HG03565 (cell line): Measurements from ENCODE around the gene WIZ.
A peak's percentile ranks its signal among the peaks of the same experiment; 100 is the strongest.

Experiments used
- ATAC-seq: cut with Tn5 transposase; IDR thresholded peaks from one replicate; pipeline ENCODE4 v1.9.1; 2021; ENCODE audit warnings: mild to moderate bottlenecking, moderate library complexity; ENCODE audit not compliant: unreplicated experiment

Gene WIZ

GRCh38 chr19:15430526-15431120 lies 19.1 kb downstream of the WIZ start:
- ATAC-seq: no peak

DNA sequence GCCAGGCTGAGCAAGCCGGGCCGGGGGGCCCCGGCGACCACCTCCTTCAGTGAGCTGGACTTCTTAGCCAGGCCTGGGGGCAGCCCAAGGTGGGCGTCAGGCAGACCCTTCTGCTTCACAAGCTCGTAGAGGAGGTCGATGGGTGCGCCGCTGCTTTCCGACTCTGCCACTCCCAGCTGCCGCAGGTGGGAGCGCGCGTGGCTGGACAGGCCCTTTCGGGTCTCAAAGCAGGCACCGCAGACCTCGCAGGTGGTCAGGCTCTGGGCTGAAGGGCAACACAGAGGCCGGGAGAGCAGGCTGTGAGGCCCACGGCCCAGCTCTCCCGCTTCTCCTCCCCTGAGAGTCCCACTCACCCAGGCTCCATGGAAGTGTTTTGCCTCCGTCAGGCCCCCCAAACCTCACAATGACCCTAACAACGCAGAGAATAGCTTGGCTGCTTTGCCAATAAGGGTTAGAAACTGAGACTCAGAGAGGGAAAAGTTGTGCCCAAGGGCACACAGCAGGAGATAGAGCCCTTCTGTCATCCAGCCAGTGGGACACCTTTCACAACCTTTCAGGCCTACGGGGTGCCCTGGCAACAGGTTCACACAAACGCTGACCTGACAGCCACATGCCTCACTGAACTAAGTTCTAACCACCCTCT lies 19.8 kb downstream of the WIZ start:
- no peak for ATAC-seq

- no peak for ATAC-seq
Measured at GRCh38 chr19:15428956-15429824, 20.6 kb downstream of the WIZ start.

DNA sequence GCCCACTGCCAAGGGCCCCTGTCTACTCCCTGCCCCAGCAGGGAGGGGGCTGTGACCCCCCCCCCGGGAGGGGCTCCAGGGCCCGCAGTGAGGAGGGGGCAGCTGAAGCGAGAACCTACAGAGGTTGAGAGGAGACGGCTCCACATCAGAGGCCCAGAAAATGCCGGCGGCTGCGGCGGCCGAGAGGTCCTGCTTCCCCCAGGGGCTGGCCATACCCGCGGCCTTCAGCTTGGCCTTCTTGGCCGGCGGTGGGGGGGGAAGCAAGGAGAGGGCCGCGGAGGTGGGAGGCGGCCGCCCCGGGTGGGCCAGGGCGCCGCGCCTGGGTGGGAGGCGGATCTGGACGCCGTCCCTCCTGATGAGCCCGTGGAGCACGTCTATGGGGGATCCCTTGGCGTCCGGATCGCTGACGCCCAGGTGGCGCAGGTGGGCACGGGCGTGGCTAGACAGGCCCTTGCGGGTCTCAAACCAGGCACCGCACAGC lies 21.7 kb downstream of the WIZ start:
- ATAC-seq: no peak

DNA sequence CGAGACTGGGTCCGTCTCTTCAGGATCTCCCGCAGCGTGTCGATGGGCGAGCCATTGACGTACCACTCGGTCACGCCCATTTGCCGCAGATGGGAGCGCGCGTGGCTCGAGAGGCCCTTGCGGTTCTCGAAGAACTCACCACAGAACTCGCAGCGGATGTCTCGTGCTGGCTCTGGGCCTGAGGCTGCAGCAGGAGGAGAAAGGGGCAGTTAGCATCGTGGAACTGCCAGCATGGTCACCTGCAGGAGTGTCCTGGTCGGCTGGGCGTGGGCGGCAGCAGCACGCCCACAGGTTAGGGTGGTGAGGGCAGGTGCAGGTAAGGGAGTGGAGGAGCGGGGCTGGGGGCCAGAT lies 22.4 kb downstream of the WIZ start:
- ATAC-seq: no peak

DNA sequence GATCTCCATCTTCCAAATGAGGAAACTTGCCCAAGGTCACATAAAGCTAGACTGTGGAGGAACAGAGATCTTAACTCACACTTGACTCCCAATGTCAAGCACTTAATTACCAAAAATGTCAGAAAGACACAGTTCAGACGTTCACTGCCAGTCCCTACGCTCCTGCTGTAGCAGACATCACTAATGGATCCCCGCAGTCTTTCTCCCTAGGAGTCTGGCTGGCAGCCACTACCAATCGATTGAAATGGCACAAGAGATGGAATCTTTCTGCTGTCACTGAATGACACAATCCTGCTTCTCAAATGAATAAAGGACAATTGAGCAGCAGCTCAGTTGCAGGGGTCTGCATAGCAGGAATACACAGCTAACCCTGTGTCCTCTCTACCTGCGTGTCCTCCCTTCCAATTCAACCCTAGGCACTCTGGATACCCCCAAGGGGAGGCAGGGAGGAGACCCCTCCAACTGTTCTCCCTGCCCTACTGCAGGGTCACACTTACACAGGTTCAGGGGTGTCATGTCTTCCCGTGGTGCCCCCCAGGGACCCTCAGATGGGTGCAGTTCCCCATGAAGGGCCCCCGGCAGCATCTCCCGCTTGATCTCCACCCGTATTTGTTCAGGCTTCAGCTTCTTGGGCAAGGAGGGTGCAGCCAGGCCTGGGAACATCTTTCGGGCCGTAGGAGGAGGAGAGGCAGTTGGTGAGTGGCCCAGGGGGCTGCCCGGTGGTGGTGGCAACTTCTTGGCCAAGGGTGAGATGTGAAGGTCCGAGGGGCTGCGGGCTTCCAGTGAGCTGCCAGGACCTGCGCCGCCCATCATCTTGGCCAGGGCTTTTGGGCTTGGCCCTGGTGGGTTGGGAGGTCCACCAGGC lies 23.0 kb downstream of the WIZ start:
- ATAC-seq: no peak

- no peak for ATAC-seq
Measured at GRCh38 chr19:15425321-15425950, 24.3 kb downstream of the WIZ start.

- ATAC-seq: no peak
Measured at GRCh38 chr19:15424692-15425272, 25.0 kb downstream of the WIZ start.

- ATAC-seq: no peak
Measured at GRCh38 chr19:15424121-15424520, 25.6 kb downstream of the WIZ start.

- ATAC-seq: no peak
Measured at GRCh38 chr19:15423130-15423529, 26.6 kb downstream of the WIZ start.

- ATAC-seq: no peak
Measured at GRCh38 chr19:15422296-15423075, 27.3 kb downstream of the WIZ start.

DNA sequence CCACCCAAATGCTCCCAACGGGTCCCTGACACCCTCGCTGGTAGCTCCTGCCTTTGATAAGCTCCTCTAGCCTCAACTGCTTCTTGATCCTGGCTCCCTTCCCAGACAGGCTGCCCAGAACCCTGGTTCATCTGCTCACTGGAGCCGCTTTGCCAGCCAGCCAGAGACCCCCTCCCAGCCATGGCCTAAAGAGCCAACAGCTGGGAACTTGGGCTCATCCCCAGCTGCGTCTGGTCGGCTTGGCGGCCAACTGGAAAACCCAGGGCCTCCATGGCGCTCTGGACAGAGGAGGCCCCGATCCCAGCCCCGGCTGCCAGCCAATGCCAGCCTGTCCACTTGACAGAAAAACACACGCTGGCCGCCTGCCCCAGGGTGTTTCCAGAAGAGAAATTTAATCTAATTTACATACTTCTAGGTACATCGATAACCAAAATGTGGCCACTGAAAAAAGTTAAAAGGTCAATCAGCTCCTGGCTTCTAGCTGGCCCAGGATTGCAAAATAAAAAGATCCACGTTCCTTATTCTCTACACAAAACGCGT lies 28.0 kb downstream of the WIZ start:
- ATAC-seq: no peak

DNA sequence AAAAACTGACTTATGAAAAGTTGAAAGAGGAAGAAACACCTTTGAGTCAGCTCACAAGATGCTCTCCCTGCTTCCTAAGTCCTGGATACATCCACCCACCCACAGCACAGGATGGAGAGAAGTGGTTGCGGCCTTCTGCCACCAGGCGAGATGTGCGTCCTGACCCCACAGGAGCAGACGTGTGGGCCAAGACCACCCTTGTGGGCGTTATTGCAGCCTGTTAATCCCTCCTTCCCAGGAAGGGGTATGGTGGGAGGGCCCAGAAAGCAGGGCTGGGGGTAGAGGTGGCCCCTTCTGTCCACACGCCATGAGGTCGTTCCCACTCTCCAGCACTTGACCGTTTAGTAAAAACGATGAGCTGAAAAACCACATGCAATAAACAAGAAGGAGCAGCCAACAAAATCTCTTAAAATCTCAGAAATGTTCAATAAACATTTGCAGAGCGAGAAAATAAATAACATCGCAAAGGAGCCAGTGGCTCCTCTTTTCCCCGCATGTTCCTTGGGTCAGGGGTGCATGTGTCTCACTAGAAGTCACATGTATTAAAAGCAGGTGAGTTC lies 28.5 kb downstream of the WIZ start:
- no peak for ATAC-seq

DNA sequence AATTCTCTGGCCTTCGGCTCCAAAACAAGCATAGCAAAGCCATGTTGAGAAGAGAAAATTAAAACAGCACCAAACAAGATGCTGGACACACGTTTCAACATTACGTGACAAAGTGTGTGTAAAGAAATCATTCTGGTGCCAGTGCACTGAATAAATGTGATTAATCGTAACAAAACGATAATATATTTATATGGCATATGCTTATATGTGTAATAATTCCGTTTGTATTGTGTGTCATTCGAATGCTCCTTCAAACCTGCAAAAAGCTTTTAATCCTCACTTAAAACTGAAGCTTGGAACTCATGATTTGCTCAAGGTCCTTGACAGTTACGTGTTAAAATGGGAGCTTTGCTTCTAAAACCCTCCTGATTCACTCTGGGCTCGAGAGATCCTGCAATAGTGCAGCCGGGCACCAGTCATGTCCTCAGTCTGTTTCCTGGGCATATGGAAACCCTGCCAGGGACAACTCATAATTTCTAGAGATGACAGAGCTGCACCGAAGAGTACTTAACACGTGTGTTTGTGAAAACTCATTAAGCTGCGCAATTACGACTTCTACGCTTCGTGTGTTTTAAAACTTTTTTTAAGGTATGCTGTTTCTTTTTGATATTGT lies 30.2 kb downstream of the WIZ start:
- ATAC-seq: no peak

GRCh38 chr19:15418579-15419412 lies 31.0 kb downstream of the WIZ start, which contains the start of gene AKAP8L:
AKAP8L (minus strand) TSS chr19:15418988; CDS start chr19:15418923, 65 bp downstream.
- ATAC-seq: peak; percentile 90

DNA sequence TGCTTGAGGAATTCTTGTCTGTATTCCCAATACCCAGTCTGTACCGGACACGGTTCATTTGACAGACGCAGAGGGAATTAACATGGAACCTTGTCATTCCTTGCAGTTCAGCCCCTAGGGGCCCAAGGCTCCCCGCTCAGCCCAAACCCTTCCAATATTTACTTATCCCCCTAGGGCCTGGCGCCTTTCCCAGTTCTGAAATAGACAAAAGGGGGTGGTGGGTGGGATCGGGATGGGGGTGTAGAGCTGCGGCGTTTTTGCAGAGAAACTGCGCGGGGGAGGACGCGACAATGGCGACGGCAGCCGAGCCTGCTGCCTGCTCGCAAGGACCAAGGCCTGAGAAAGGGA lies 31.6 kb downstream of the WIZ start:
- no peak for ATAC-seq

DNA sequence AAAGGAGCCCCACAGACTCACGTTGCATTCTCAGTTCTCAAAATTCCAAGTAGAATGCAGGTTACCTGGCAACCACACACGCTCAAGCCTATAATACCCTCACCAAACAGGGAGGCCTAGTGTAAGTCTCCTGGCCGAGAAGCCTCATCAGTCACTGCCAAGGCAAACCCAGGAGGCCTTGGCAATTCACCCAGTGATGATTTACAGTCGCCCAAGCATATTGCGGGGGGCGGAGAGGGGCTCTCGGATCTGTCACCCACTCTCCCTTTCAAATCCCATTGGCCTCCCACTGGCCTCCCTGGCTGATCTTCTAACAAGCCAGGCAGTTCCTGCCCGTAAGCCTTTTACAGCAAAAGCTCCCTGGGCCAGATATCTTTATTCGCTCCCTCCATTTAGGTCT lies 32.1 kb downstream of the WIZ start:
- no peak for ATAC-seq

GRCh38 chr19:15412832-15413231 lies 36.9 kb downstream of the WIZ start:
- ATAC-seq: no peak
